Fibroblast of lung (primary cell): ENCODE results near the gene KCNG3. TPM values are rescaled to one million over a fixed set of nuclear protein-coding genes. Genes with fewer than 3 reads are reported as not detected.

Source experiments
- DNase-seq, 2 donors: peaks; one replicate each; pipeline versions ENCODE4 v3.0.0 to v3.0.0-alpha.2; 2010; ENCODE audit warnings: low read depth in 2 of 2
- H2AFZ ChIP-seq: 2 replicates; pipeline ENCODE4 v1.5.1; 2012; ENCODE audit warnings: low read length, control low read depth, inconsistent platforms
- H3K27ac ChIP-seq: 2 replicates; pipeline ENCODE4 v1.5.1; 2011; ENCODE audit warnings: low read length, control low read depth; ENCODE audit not compliant: insufficient read depth
- H3K27me3 ChIP-seq: 2 replicates; pipeline ENCODE4 v1.5.1; 2011; ENCODE audit warnings: mild to moderate bottlenecking, low read length; ENCODE audit not compliant: control insufficient read depth, insufficient read depth
- H3K36me3 ChIP-seq: 2 replicates; pipeline ENCODE4 v1.5.1; 2011; ENCODE audit warnings: low read length; ENCODE audit not compliant: control insufficient read depth, insufficient read depth
- H3K4me1 ChIP-seq: 2 replicates; pipeline ENCODE4 v1.5.1; 2011; ENCODE audit warnings: low read length; ENCODE audit not compliant: control insufficient read depth, insufficient read depth; ENCODE audit errors: extremely low read depth
- H3K4me2 ChIP-seq: 2 replicates; pipeline ENCODE4 v1.5.1; 2011; ENCODE audit warnings: low read length, control low read depth; ENCODE audit not compliant: insufficient read depth; ENCODE audit errors: extremely low read depth
- H3K4me3 ChIP-seq, 4 experiments: fragments of 200-600 bp in 1 of 4; sonication (generic) in 1 of 4; replicated peaks in 1 of 4; 2 replicates each; pipeline ENCODE4 v1.5.1; 2011 to 2016; ENCODE audit warnings: low read length in 4 of 4, low read depth in 3 of 4, mild to moderate bottlenecking in 3 of 4, control low read depth in 2 of 4, inconsistent platforms in 1 of 4, mixed read lengths in 1 of 4; ENCODE audit not compliant: insufficient read depth in 1 of 4; ENCODE audit errors: control extremely low read depth in 1 of 4
- H3K79me2 ChIP-seq: 2 replicates; pipeline ENCODE4 v1.5.1; 2012; ENCODE audit warnings: mild to moderate bottlenecking, low read length, inconsistent platforms; ENCODE audit not compliant: control insufficient read depth, insufficient read depth
- H3K9ac ChIP-seq: 2 replicates; pipeline ENCODE4 v1.5.1; 2011; ENCODE audit warnings: mild to moderate bottlenecking, low read length, control low read depth; ENCODE audit not compliant: insufficient read depth
- H3K9me3 ChIP-seq: 2 replicates; pipeline ENCODE4 v1.5.1; 2012; ENCODE audit warnings: low read depth, low read length; ENCODE audit not compliant: control insufficient read depth, insufficient read depth
- H4K20me1 ChIP-seq: 2 replicates; pipeline ENCODE4 v1.5.1; 2011; ENCODE audit warnings: low read length; ENCODE audit not compliant: control insufficient read depth, insufficient read depth; ENCODE audit errors: extremely low read depth
- CTCF ChIP-seq, 2 donors: IDR thresholded peaks in 1 of 2; conservative IDR thresholded peaks in 1 of 2; 1 replicate in 1 of 2; 2 replicates in 1 of 2; pipeline ENCODE4 v1.5.1; 2011 to 2012; ENCODE audit warnings: low read length in 2 of 2, control low read depth in 1 of 2, inconsistent platforms in 1 of 2, low read depth in 1 of 2, mild to moderate bottlenecking in 1 of 2
- EZH2 ChIP-seq: IDR thresholded peaks from 2 replicates; pipeline ENCODE4 v1.5.1; 2012; ENCODE audit warnings: low read length, control low read depth, mild to moderate bottlenecking; ENCODE audit errors: missing control alignments
- polyA plus RNA-seq, 2 donors: library from polyadenylated mRNA; depleted of rRNA in 1 of 2; stranded (reverse) in 1 of 2; unstranded in 1 of 2; fragments of >200 nt; gene quantifications; 2 replicates each; pipeline ENCODE4 v1.2.1, GENCODE V29; 2011 to 2012; ENCODE audit warnings: missing spikeins in 1 of 2
- total RNA-seq: library from RNA; depleted of rRNA; stranded (reverse); fragments of >200 nt; gene quantifications from 2 replicates; pipeline ENCODE4 v1.2.1, GENCODE V29; 2014

The KCNG3 gene
- total and polyA plus RNA-seq, 2 donors (not counting 1 experiment from before 2014, with no cell fraction given) = 0.01 TPM; not detected in 1

DNA sequence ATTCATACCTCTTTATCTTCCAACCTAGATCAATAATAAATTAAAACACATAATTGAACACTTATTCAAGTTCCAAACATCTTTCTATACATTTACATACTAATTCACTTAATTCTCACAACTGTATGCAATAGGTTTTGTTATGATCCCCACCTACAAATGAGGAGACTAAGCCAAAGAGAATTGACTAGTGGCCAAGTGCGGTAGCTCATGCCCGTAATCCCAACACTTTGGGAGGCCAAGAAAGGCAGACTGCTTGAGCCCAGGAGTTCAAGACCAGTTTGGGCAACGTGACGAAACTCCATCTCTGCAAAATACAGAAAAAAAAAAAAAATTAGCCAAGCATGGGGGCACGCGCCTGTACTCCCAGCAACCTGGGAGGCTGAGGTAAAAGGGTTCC is 36.8 kb downstream of the KCNG3 start:
- no peak for DNase-seq
- Histone ChIP-seq H3K9me3 (no peaks in the 10 kb centered on the region), H3K79me2 (no peaks in the 10 kb centered on the region), H3K4me1 (no peaks in the 10 kb centered on the region), H3K27me3 (no peaks in the 10 kb centered on the region), H3K9ac (no peak overlapping the region), H2AFZ (no peak overlapping the region), H3K27ac (no peak overlapping the region), H4K20me1 (no peaks in the 10 kb centered on the region), H3K36me3 (no peaks in the 10 kb centered on the region), H3K4me3 (no peak overlapping the region), H3K4me2 (no peak overlapping the region)
- TF ChIP-seq EZH2 (no peak), CTCF (conservative IDR thresholded peaks at IDR 0.05 in 1 of 2, IDR thresholded peaks at IDR 0.05 in 1 of 2; ENCODE audit: low read depth in 1 of 2, low read length in 2 of 2) (no peak)

DNA sequence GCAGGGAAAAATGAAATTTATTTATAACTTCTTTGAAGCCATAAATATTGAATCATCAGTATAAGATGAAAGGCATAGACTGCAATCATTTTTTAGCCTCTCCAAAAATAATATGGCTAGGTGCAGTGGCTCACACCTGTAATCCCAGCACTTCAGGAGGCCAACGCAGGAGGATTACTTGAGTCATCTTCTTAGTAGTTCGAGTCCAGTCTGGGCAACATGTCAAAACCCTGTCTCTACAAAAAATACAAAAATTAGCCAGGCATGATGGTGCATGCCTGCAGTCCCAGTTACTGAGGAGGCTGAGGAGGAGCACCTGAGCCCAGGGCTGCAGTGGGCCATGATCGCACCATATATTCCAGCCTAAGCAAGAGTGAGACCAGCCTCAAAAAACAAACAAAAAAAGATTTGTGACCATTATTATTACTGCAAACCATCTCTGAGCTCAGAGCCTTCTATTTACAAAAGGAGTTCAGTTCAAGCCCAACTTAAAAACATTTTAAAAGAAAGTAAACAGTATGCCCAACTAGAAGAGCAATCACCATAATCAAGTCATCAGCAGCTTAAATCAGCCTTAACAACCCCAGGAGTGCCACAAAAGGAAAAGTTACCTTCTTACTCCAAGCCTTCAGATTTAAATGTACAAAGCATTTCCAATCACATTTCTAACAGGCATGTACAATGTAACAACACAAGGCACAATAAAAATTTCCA is 37.5 kb downstream of the KCNG3 start:
- no peak overlapping the region for H3K27ac ChIP-seq
- H3K79me2 ChIP-seq = no peaks in the 10 kb centered on the region
- no peak overlapping the region for H2AFZ ChIP-seq
- DNase-seq = no peak
- no peaks in the 10 kb centered on the region for H3K4me1 ChIP-seq
- H3K27me3 ChIP-seq = no peaks in the 10 kb centered on the region
- H3K36me3 ChIP-seq = no peaks in the 10 kb centered on the region
- H4K20me1 ChIP-seq = no peaks in the 10 kb centered on the region
- H3K9me3 ChIP-seq = no peaks in the 10 kb centered on the region
- H3K4me2 ChIP-seq = no peak overlapping the region
- H3K4me3 ChIP-seq = no peak overlapping the region
- no peak for TF ChIP-seq EZH2
- no peak for TF ChIP-seq CTCF (conservative IDR thresholded peaks at IDR 0.05 in 1 of 2, IDR thresholded peaks at IDR 0.05 in 1 of 2; ENCODE audit: low read depth in 1 of 2, low read length in 2 of 2)
- no peak overlapping the region for H3K9ac ChIP-seq

DNA sequence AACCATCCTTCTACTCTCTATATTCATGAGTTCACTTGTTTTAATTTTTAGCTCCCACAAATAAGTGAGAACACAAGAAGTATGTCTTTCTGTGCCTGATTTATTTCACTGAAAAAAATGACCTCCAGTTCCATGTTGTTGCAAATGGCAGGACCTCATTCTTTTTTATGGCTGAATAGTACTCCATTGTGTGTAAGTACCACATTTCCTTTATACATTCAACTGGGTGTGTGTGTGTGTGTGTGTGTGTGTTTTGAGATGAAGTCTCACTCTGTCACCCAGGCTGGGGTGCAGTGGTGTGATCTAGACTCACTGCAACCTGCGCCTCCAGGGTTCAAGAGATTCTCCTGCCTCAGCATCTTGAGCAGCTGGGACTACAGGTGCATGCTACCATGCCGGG is 41.2 kb downstream of the KCNG3 start:
- TF ChIP-seq CTCF (conservative IDR thresholded peaks at IDR 0.05 in 1 of 2, IDR thresholded peaks at IDR 0.05 in 1 of 2; ENCODE audit: low read depth in 1 of 2, low read length in 2 of 2) (no peak), EZH2 (no peak)
- no peaks in the 10 kb centered on the region for H3K79me2 ChIP-seq
- no peak overlapping the region for H3K27ac ChIP-seq
- no peak for DNase-seq
- no peak overlapping the region for H3K4me3 ChIP-seq
- no peak overlapping the region for H2AFZ ChIP-seq
- no peak overlapping the region for H3K9ac ChIP-seq
- H3K4me1 ChIP-seq = no peaks in the 10 kb centered on the region
- no peak overlapping the region for H3K4me2 ChIP-seq
- H4K20me1 ChIP-seq = no peaks in the 10 kb centered on the region
- no peaks in the 10 kb centered on the region for H3K36me3 ChIP-seq
- H3K27me3 ChIP-seq = no peaks in the 10 kb centered on the region
- H3K9me3 ChIP-seq = no peaks in the 10 kb centered on the region
